ENCODE data around the gene ACTL6A. TPM values are rescaled to one million over a fixed set of nuclear protein-coding genes. Genes with fewer than 3 reads are reported as not detected.

ACTL6A gene
- total and polyA plus RNA-seq, 11 donors: 14.1 to 32.6 (median 19.8) TPM

DNA sequence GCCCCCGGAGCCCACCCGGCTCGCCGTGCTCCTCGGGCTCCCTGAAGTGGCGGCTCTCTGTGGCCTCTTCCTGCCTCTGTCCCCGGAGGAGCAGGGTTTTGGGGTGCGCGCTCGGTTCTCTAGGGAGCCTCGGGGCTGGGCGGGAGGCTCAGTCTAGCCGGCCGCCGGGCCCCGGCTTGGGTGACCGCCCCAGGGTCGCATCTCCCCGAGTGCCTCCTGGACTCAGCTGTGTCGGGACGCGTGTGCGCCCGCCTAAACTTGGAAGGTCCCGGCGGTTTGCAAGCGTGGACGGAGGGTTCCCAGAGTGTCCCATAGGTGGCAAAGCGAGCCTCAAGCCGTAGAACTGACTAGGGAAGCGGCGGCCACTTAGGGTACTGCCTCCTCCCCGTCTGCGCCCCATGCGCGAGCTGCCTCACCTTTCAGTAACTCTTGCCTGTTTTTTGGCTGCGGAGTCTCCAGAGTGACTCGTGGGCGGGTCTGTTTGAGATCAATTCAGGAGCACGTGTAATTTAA is 601 bp downstream of the ACTL6A start:
- TF ChIP-seq, protein P1, sequence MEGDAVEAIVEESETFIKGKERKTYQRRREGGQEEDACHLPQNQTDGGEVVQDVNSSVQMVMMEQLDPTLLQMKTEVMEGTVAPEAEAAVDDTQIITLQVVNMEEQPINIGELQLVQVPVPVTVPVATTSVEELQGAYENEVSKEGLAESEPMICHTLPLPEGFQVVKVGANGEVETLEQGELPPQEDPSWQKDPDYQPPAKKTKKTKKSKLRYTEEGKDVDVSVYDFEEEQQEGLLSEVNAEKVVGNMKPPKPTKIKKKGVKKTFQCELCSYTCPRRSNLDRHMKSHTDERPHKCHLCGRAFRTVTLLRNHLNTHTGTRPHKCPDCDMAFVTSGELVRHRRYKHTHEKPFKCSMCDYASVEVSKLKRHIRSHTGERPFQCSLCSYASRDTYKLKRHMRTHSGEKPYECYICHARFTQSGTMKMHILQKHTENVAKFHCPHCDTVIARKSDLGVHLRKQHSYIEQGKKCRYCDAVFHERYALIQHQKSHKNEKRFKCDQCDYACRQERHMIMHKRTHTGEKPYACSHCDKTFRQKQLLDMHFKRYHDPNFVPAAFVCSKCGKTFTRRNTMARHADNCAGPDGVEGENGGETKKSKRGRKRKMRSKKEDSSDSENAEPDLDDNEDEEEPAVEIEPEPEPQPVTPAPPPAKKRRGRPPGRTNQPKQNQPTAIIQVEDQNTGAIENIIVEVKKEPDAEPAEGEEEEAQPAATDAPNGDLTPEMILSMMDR (IDR thresholded peaks at IDR 0.05): peak in 9 of 12 donors; percentile 18 to 60 (median 35)
- no peak for TF ChIP-seq POLR2A (IDR thresholded peaks at IDR 0.05)
- intact Hi-C loops (cut with DNase I): loop anchor here in 5 of 10 donors (2.0 to 10.0 kb wide), 8 partner anchors 41 to 491 kb away; partner anchors contain the start of genes MFN1 (in 3 of the 5), PIK3CA (in 2 of the 5), ZNF639 (in 2 of the 5) and MRPL47 (in 1 of the 5)
- DNase-seq: peak; percentile 53 to 78 (median 62)

DNA sequence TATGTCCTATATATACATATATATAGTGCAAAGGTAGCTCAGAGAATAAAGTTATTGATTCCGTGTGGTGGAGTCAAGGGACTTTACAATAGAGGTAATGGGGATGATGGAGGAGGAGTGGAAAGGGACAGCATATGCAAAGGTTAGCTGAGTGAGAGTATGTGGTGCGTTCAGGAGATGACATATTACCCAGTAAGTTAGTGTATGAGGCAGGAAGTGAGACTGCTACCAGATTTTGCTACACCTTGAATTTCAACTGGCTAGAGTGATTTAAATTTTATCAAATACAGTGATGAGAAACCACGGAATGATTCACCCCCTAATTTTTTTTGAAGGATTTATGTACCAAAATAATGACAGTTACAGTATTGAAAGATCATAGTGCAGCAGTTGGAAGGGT is 2.8 kb downstream of the ACTL6A start:
- Histone ChIP-seq H3K27ac (no peak overlapping the region), H3K9me3 (no peaks in the 10 kb centered on the region), H3K4me3 (no peak overlapping the region), H3K27me3 (no peaks in the 10 kb centered on the region), H3K36me3 (peaks cover 0 to 13% (median 9%) of the 10 kb centered on the region in 9 donors), H3K4me1 (peaks cover 0 to 24% (median 12%) of the 10 kb centered on the region in 12 donors)
- TF ChIP-seq, protein P1 (IDR thresholded peaks at IDR 0.05): no peak
- TF ChIP-seq POLR2A (IDR thresholded peaks at IDR 0.05): no peak
- DNase-seq: no peak
- no peak for ATAC-seq
- WGBS, 4 donors: 79 to 84% (median 83%) methylated on average over 3 of the region's 3 CpGs
- intact Hi-C loops (cut with DNase I): loop anchor here in 2 of 10 donors (10.0 kb wide), 2 partner anchors 221 to 241 kb away; partner anchors contain the start of genes MFN1 (in 1 of the 2) and ZNF639 (in 1 of the 2)

More for the DNA sequence above, 601 bp downstream of the ACTL6A start:
- ATAC-seq: peak; percentile 11 to 67 (median 52)
- WGBS, 4 donors: 0 to 1% (median 0%) methylated on average over 13 to 40 of the region's 40 CpGs
- H3K9me3 ChIP-seq: no peaks in the 10 kb centered on the region
- peak overlapping the region; percentile 73 to 97 (median 90) for H3K4me3 ChIP-seq
- H3K36me3 ChIP-seq: no peaks in the 10 kb centered on the region
- peaks cover 0 to 24% (median 12%) of the 10 kb centered on the region in 12 donors for H3K4me1 ChIP-seq
- H3K27ac ChIP-seq: peak overlapping the region; percentile 72 to 94 (median 88)
- no peaks in the 10 kb centered on the region for H3K27me3 ChIP-seq

DNA sequence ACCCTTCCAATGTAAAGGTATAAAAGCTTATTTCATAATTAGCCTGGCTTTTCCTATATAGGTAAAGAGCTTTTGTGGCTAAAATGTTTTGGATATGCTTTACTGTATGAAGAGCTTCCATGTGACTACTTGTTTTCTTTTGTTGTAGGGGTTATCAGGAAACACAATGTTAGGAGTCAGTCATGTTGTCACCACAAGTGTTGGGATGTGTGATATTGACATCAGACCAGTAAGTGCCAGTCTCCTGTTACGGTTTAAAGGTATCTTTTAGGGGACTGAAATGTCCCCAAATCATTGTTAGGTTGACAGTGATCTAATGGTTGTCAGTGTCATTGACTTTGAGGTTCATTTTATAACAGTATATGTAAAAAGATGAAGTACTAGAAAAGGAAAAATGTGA is 18.3 kb downstream of the ACTL6A start:
- DNase-seq (no peak), ATAC-seq (no peak)
- Histone ChIP-seq H3K27ac (no peak overlapping the region), H3K36me3 (peaks cover 0 to 99% (median 83%) of the 10 kb centered on the region in 9 donors), H3K4me3 (no peak overlapping the region), H3K27me3 (no peaks in the 10 kb centered on the region), H3K9me3 (no peaks in the 10 kb centered on the region), H3K4me1 (no peaks in the 10 kb centered on the region)
- intact Hi-C loops (cut with DNase I): no loop called here
- TF ChIP-seq, protein P1 (IDR thresholded peaks at IDR 0.05): no peak
- no peak for TF ChIP-seq POLR2A (IDR thresholded peaks at IDR 0.05)
- WGBS, 4 donors: 50 to 61% (median 55%) methylated on average over 1 of the region's 1 CpG

DNA sequence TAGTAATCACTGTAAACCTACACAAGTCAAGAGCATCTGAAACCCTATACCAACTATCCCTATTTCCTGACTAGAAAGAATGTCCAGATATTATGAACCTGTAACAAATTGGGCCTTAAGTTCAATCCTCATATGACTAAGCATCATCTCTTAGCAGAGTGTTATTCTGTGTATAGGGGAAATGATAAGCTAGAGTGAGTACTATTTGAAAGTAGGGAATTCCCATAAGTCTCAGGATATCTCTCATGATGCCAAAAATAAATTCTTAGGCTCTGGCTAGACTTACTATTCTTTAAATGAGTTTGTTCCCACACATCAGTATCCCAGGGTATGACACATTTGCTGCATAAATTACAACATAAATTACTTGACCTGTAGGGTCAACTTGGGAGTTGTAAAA is 26.4 kb downstream of the ACTL6A start:
- no peak overlapping the region for H3K4me3 ChIP-seq
- ATAC-seq: peak in 1 of 4 donors; percentile 12
- H3K27me3 ChIP-seq: no peaks in the 10 kb centered on the region
- H3K36me3 ChIP-seq: peaks cover 0 to 100% (median 99%) of the 10 kb centered on the region in 9 donors
- TF ChIP-seq, protein P1 (IDR thresholded peaks at IDR 0.05): no peak
- TF ChIP-seq POLR2A (IDR thresholded peaks at IDR 0.05): no peak
- H3K9me3 ChIP-seq: no peaks in the 10 kb centered on the region
- DNase-seq: no peak
- no peak overlapping the region for H3K27ac ChIP-seq
- peaks cover 0 to 12% (median 3%) of the 10 kb centered on the region in 12 donors for H3K4me1 ChIP-seq
- intact Hi-C loops (cut with DNase I): no loop called here

Data from heart left ventricle (tissue), 16 donors.